GM06990 (cell line): Measurements from ENCODE around the gene STMP1.
"Not testable (repeated sequence)": the region's sequence is repeated elsewhere in the genome, so short reads cannot be mapped to it uniquely, and the experiment has no call there.

Experiments
- DNase-seq: peaks from one replicate; pipeline ENCODE4 v3.0.0-alpha.2; 2011; ENCODE audit not compliant: insufficient read length; ENCODE audit errors: extremely low read depth
- H3K27me3 ChIP-seq: replicated peaks from 2 replicates; pipeline ENCODE4 v1.6.0; 2011; ENCODE audit warnings: low read length; ENCODE audit not compliant: control insufficient read depth, insufficient read depth
- H3K36me3 ChIP-seq: 2 replicates; pipeline ENCODE4 v1.5.1; 2011; ENCODE audit warnings: low read length; ENCODE audit not compliant: control insufficient read depth, insufficient read depth
- H3K4me3 ChIP-seq: replicated peaks from 2 replicates; pipeline ENCODE4 v1.5.1; 2011; ENCODE audit warnings: low read depth, mild to moderate bottlenecking, control low read depth, low read length
- TF ChIP-seq, protein P1 (sequence below): IDR thresholded peaks from 2 replicates; pipeline ENCODE4 v1.5.1; 2011; ENCODE audit warnings: low read length, control low read depth, mild to moderate bottlenecking, inconsistent platforms; ENCODE audit not compliant: insufficient read depth, poor library complexity, severe bottlenecking

STMP1 gene

DNA sequence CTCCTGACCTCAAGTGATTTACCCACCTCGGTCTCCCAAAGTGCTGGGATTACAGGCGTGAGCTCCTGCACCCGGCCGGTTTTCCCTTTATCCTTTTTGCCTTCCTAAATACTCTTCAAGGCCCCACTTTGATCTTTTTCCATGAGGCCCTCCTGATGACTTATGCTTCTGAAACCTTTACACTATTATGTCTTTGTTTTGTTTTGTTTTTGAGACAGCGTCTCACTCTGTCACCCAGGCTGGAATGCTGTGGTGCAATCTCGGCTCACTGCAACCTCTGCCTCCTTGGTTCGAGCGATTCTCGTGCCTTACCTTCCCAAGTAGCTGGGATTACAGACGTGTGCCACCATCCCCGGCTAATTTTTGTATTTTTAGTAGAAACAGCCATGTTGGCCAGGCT is 3.8 kb downstream of the STMP1 start:
- Histone ChIP-seq H3K4me3 (no peak overlapping the region), H3K27me3 (no peaks in the 10 kb centered on the region), H3K36me3 (no peaks in the 10 kb centered on the region)
- TF ChIP-seq, protein P1, sequence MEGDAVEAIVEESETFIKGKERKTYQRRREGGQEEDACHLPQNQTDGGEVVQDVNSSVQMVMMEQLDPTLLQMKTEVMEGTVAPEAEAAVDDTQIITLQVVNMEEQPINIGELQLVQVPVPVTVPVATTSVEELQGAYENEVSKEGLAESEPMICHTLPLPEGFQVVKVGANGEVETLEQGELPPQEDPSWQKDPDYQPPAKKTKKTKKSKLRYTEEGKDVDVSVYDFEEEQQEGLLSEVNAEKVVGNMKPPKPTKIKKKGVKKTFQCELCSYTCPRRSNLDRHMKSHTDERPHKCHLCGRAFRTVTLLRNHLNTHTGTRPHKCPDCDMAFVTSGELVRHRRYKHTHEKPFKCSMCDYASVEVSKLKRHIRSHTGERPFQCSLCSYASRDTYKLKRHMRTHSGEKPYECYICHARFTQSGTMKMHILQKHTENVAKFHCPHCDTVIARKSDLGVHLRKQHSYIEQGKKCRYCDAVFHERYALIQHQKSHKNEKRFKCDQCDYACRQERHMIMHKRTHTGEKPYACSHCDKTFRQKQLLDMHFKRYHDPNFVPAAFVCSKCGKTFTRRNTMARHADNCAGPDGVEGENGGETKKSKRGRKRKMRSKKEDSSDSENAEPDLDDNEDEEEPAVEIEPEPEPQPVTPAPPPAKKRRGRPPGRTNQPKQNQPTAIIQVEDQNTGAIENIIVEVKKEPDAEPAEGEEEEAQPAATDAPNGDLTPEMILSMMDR = no peak
- no peak for DNase-seq

DNA sequence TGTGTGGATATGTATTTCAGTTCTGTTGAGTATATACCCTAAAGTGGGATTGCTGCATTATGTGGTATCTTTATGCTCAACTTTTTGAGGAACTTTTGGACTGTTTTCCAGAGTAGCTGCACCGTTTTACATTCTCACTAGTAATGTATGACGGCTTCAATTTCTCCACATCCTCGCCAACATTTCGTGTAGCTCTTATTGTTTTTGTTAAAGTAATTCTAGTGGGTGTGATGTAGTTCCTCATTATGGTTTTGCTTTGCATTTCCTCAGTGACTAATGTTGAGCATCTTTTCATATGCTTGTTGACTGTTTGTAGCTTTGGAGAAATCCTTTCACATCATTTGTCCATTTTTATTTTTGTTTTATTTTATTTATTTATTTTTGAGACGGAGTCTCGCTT is 4.5 kb downstream of the STMP1 start:
- Histone ChIP-seq H3K4me3 (no peak overlapping the region), H3K27me3 (no peaks in the 10 kb centered on the region), H3K36me3 (no peaks in the 10 kb centered on the region)
- TF ChIP-seq, protein P1 = no peak
- no peak for DNase-seq

DNA sequence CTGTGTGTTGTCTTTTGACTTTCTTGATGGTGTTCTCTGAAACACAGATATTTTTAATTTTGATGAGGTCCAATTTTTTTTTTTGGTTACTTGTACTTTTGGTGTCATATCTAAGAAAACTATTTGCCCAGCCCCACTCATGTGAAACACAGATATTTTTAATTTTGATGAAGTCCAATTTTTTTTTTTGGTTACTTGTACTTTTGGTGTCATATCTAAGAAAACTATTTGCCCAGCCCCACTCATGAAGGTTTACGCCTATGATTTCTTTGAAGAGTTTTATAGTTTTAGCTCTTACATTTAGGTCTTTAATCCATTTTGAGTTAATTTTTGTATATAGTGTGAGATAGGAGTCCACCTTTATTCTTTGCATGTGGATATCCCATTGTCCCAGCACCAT is 5.3 kb downstream of the STMP1 start:
- not testable (repeated sequence) for H3K4me3 ChIP-seq, H3K27me3 ChIP-seq, H3K36me3 ChIP-seq, DNase-seq

DNA sequence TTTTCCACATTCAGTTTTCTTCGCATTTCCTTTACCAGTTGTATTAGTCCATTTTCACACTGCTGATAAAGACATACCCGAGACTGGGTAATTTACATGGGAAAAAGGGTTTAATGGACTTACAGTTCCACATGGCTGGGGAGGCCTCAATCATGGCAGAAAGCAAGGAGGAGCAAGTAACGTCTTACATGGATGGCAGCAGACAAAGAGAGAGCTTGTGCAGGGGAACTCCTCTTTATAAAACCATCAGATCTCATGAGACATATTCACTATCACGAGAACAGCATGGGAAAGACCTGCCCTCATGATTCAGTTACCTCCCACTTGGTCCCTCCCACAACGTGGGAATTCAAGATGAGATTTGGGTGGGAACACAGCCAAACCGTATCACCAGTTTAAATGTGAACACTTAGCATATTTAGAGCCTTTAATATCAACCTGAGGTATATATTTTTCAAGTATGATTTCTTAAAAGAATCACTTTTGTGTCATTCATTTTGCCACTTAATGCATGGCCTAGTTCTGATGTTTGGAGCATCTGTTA is 6.6 kb downstream of the STMP1 start:
- H3K4me3 ChIP-seq, H3K36me3 ChIP-seq, DNase-seq, H3K27me3 ChIP-seq: not testable (repeated sequence)

DNA sequence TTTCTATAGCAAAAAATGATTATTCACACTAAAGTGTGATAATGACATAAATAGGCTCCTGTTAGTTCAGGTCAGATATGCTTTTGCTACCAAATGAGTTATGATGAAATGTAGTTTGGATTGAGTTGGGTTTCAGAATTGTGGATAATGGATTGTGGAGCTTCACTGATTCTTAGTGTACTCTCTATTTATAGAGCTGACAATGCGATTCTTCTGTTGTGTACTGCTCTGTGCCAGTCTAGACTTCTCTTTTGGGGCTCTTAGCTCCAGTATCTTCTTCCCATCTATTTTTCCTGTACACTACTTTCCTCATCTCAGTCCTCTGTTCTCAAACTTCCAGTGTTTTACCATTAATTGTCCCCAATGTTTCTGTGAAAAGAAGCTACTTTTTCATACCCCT is 7.5 kb downstream of the STMP1 start:
- H3K36me3 ChIP-seq = no peaks in the 10 kb centered on the region
- no peaks in the 10 kb centered on the region for H3K27me3 ChIP-seq
- no peak overlapping the region for H3K4me3 ChIP-seq
- TF ChIP-seq, protein P1 = no peak
- DNase-seq = no peak

DNA sequence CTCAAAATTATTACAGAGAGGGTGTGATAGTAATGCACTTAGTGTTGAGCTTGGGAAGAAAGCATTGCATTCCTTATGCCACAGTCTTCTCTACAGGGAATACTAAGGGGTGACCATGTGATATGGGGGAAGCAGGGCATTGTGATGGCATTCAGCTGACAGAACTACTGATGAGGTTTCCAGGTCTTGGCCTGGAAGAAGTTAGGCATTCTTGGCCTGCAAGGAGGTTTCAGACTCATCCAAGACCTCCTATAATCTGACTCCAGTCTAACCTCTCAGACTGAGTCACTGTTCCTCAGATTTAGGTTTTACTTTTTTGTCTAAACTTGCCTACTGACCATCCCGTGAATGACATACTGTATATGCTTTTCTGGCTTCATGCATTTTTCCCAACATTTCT is 7.9 kb downstream of the STMP1 start:
- TF ChIP-seq, protein P1 = no peak
- H3K36me3 ChIP-seq = no peaks in the 10 kb centered on the region
- no peak for DNase-seq
- H3K4me3 ChIP-seq = no peak overlapping the region
- no peaks in the 10 kb centered on the region for H3K27me3 ChIP-seq
